Right ventricle myocardium inferior (tissue), 1 donor: ENCODE measurements around the gene GPR173. TPM values are rescaled to one million over a fixed set of nuclear protein-coding genes. Genes with fewer than 3 reads are reported as not detected.

ENCODE experiments used
- ATAC-seq: fragments of 200-7000 bp; cut with Tn5 transposase; one replicate; pipeline ENCODE4 v1.9.1; 2020; ENCODE audit warnings: mild to moderate bottlenecking, moderate library complexity
- DNase-seq: peaks from one replicate; pipeline ENCODE4 v3.0.0; 2021; ENCODE audit errors: missing footprints
- intact Hi-C: fragments of 100-400 bp; cut with DNase I; formaldehyde crosslinking; loops from one replicate; pipeline ENCODE4 v1.11.0; 2022
- total RNA-seq: library from RNA; stranded (reverse); fragmentation: NEBNext Ultra II Directional; extraction: Animal tissue kit (Norgen Biotek cat#: 25700); gene quantifications from one replicate; pipeline ENCODE4 v1.2.1, GENCODE V29; 2021
- donor health status: DM: no; HTN: yes; CAD: no; lungs with severe emphysema.

GPR173 gene
- total RNA-seq, 1 donor from 2014 or later = 0.35 TPM

- intact Hi-C loops = no loop called here
- ATAC-seq = no peak
Measured at GRCh38 chrX:53055244-53055849, 6.8 kb downstream of the GPR173 start.

GRCh38 chrX:53056292-53056691 is 7.7 kb downstream of the GPR173 start:
- intact Hi-C loops = no loop called here
- DNase-seq (no peak), ATAC-seq (no peak)

More at GRCh38 chrX:53055244-53055849, 6.8 kb downstream of the GPR173 start:
- DNase-seq = no peak

- DNase-seq = no peak
- no peak for ATAC-seq
- intact Hi-C loops = no loop called here
Measured at GRCh38 chrX:53065104-53065503, 16.5 kb downstream of the GPR173 start.

GRCh38 chrX:53071064-53071463 is 22.5 kb downstream of the GPR173 start:
- intact Hi-C loops = loop anchor here (1.0 kb wide), 2 partner anchors 18 to 22 kb away; no protein-coding TSS in a partner anchor

GRCh38 chrX:53071604-53072417 is 23.2 kb downstream of the GPR173 start:
- DNase-seq (peak; percentile 88), ATAC-seq (peak; percentile 93)
- intact Hi-C loops = loop anchor here (1.0 kb wide), 2 partner anchors 17 to 21 kb away; no protein-coding TSS in a partner anchor

More at GRCh38 chrX:53071064-53071463, 22.5 kb downstream of the GPR173 start:
- DNase-seq = no peak
- no peak for ATAC-seq

- no peak for ATAC-seq
- intact Hi-C loops = no loop called here
- DNase-seq = no peak
Measured at GRCh38 chrX:53072418-53073114, 24.0 kb downstream of the GPR173 start.

GRCh38 chrX:53073115-53073586 is 24.6 kb downstream of the GPR173 start:
- peak; percentile 14 for ATAC-seq

GRCh38 chrX:53075011-53075410 is 26.4 kb downstream of the GPR173 start:
- ATAC-seq (no peak), DNase-seq (no peak)
- intact Hi-C loops = no loop called here

More at GRCh38 chrX:53073115-53073586, 24.6 kb downstream of the GPR173 start:
- intact Hi-C loops = no loop called here
- no peak for DNase-seq

GRCh38 chrX:53076671-53077070 is 28.1 kb downstream of the GPR173 start:
- DNase-seq (no peak), ATAC-seq (no peak)

GRCh38 chrX:53077207-53078197 is 28.9 kb downstream of the GPR173 start:
- no peak for DNase-seq
- ATAC-seq = no peak
- intact Hi-C loops = no loop called here

More at GRCh38 chrX:53076671-53077070, 28.1 kb downstream of the GPR173 start:
- intact Hi-C loops = no loop called here

GRCh38 chrX:53078943-53079342 is 30.4 kb downstream of the GPR173 start:
- no peak for DNase-seq
- intact Hi-C loops = no loop called here
- ATAC-seq = no peak

- intact Hi-C loops = no loop called here
- DNase-seq = no peak
Measured at GRCh38 chrX:53080628-53081580, 32.3 kb downstream of the GPR173 start.

GRCh38 chrX:53081925-53082772 is 33.6 kb downstream of the GPR173 start, which contains the start of gene TSPYL2:
TSPYL2 (plus strand) TSS chrX:53082367; CDS start chrX:53082499, 132 bp downstream.
- intact Hi-C loops = loop anchor here (1.0 kb wide), 1 partner anchor 11 kb away; no protein-coding TSS in a partner anchor
- peak; percentile 94 for DNase-seq
- peak; percentile 96 for ATAC-seq

More at GRCh38 chrX:53080628-53081580, 32.3 kb downstream of the GPR173 start:
- no peak for ATAC-seq

GRCh38 chrX:53082773-53083616 is 34.4 kb downstream of the GPR173 start:
- ATAC-seq = no peak
- intact Hi-C loops = loop anchor here (1.0 kb wide), 1 partner anchor 10 kb away; no protein-coding TSS in a partner anchor

GRCh38 chrX:53084043-53084570 is 35.5 kb downstream of the GPR173 start:
- no peak for DNase-seq
- ATAC-seq = no peak
- intact Hi-C loops = no loop called here

More at GRCh38 chrX:53082773-53083616, 34.4 kb downstream of the GPR173 start:
- DNase-seq = no peak
